HG03108 (cell line): ENCODE measurements around the gene PTPRR.

Experiments
- ATAC-seq: cut with Tn5 transposase; IDR thresholded peaks from one replicate; pipeline ENCODE4 v1.9.1; 2021; ENCODE audit warnings: moderate library complexity; ENCODE audit not compliant: unreplicated experiment

The PTPRR gene

GRCh38 chr12:70918321-70918720 lies 2.2 kb downstream of the PTPRR start:
- ATAC-seq: no peak

- no peak for ATAC-seq
Measured at GRCh38 chr12:70910666-70911065, 9.9 kb downstream of the PTPRR start.

- no peak for ATAC-seq
Measured at GRCh38 chr12:70908978-70909377, 11.6 kb downstream of the PTPRR start.

- no peak for ATAC-seq
Measured at GRCh38 chr12:70907412-70907811, 13.1 kb downstream of the PTPRR start.

- no peak for ATAC-seq
Measured at GRCh38 chr12:70895956-70896355, 24.6 kb downstream of the PTPRR start.

- no peak for ATAC-seq
Measured at GRCh38 chr12:70892593-70892992, 27.9 kb downstream of the PTPRR start.

GRCh38 chr12:70890895-70891832 lies 29.4 kb downstream of the PTPRR start:
- ATAC-seq: no peak

GRCh38 chr12:70885956-70886355 lies 34.6 kb downstream of the PTPRR start:
- no peak for ATAC-seq

- ATAC-seq: no peak
Measured at GRCh38 chr12:70883855-70884254, 36.7 kb downstream of the PTPRR start.

GRCh38 chr12:70880744-70881143 lies 39.8 kb downstream of the PTPRR start:
- no peak for ATAC-seq

- ATAC-seq: no peak
Measured at GRCh38 chr12:70876952-70877351, 43.6 kb downstream of the PTPRR start.

- ATAC-seq: no peak
Measured at GRCh38 chr12:70875628-70876027, 44.9 kb downstream of the PTPRR start.

GRCh38 chr12:70854881-70855568 lies 65.5 kb downstream of the PTPRR start:
- no peak for ATAC-seq

GRCh38 chr12:70854138-70854537 lies 66.4 kb downstream of the PTPRR start:
- no peak for ATAC-seq

GRCh38 chr12:70853326-70853725 lies 67.2 kb downstream of the PTPRR start:
- no peak for ATAC-seq

GRCh38 chr12:70852416-70853150 lies 68.0 kb downstream of the PTPRR start:
- no peak for ATAC-seq

GRCh38 chr12:70849265-70849960 lies 71.1 kb downstream of the PTPRR start:
- ATAC-seq: no peak

- ATAC-seq: no peak
Measured at GRCh38 chr12:70847871-70848270, 72.7 kb downstream of the PTPRR start.

- ATAC-seq: no peak
Measured at GRCh38 chr12:70845268-70845667, 75.3 kb downstream of the PTPRR start.

- ATAC-seq: no peak
Measured at GRCh38 chr12:70843363-70843762, 77.2 kb downstream of the PTPRR start.

- ATAC-seq: no peak
Measured at GRCh38 chr12:70842942-70843341, 77.6 kb downstream of the PTPRR start.
